ENCODE results near the gene IPMK.

GRCh38 chr10:58299580-58299979, 31.9 kb upstream of the IPMK start:
- TF ChIP-seq, protein P1, sequence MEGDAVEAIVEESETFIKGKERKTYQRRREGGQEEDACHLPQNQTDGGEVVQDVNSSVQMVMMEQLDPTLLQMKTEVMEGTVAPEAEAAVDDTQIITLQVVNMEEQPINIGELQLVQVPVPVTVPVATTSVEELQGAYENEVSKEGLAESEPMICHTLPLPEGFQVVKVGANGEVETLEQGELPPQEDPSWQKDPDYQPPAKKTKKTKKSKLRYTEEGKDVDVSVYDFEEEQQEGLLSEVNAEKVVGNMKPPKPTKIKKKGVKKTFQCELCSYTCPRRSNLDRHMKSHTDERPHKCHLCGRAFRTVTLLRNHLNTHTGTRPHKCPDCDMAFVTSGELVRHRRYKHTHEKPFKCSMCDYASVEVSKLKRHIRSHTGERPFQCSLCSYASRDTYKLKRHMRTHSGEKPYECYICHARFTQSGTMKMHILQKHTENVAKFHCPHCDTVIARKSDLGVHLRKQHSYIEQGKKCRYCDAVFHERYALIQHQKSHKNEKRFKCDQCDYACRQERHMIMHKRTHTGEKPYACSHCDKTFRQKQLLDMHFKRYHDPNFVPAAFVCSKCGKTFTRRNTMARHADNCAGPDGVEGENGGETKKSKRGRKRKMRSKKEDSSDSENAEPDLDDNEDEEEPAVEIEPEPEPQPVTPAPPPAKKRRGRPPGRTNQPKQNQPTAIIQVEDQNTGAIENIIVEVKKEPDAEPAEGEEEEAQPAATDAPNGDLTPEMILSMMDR (IDR thresholded peaks at IDR 0.05) = peak; percentile 67 to 80 (median 73)
- no peak for TF ChIP-seq POLR2A (IDR thresholded peaks at IDR 0.05)

Measured in body of pancreas (tissue), 4 donors.